Activated naive CD8-positive, alpha-beta T cell treated with anti-CD3 and anti-CD28 coated beads for 36 hours (primary cell): ENCODE results near the gene SORBS1. TPM values are rescaled to one million over a fixed set of nuclear protein-coding genes. Genes with fewer than 3 reads are reported as not detected.

Experiments used
- DNase-seq: peaks from one replicate; pipeline ENCODE4 v3.0.0; 2021
- H3K27ac Mint-ChIP-seq: one replicate; pipeline ENCODE4 v1.8.0; 2022; ENCODE audit warnings: mild to moderate bottlenecking, moderate library complexity, mixed read lengths
- H3K27me3 Mint-ChIP-seq: one replicate; pipeline ENCODE4 v1.8.0; 2022; ENCODE audit warnings: mild to moderate bottlenecking, mixed read lengths
- H3K36me3 Mint-ChIP-seq: one replicate; pipeline ENCODE4 v1.8.0; 2021; ENCODE audit warnings: mild to moderate bottlenecking, mixed read lengths
- H3K4me1 Mint-ChIP-seq: one replicate; pipeline ENCODE4 v1.8.0; 2021; ENCODE audit warnings: mixed read lengths
- H3K4me3 Mint-ChIP-seq: one replicate; pipeline ENCODE4 v1.8.0; 2022; ENCODE audit warnings: mild to moderate bottlenecking, moderate library complexity, mixed read lengths
- H3K9me3 Mint-ChIP-seq: one replicate; pipeline ENCODE4 v1.8.0; 2022; ENCODE audit warnings: mixed read lengths
- total RNA-seq, 2 experiments: library from RNA; stranded (reverse); gene quantifications; one replicate each; pipeline ENCODE4 v1.2.3, GENCODE V29; 2021

SORBS1 gene
- total RNA-seq, 2 experiments from 2014 or later = 0.54 to 0.64 TPM

GRCh38 chr10:95394161-95394880, 166.8 kb downstream of the SORBS1 start:
- DNase-seq = peak; percentile 26
- peaks cover 10% of the 10 kb centered on the region for H3K4me1 Mint-ChIP-seq
- H3K4me3 Mint-ChIP-seq = no peak overlapping the region
- H3K36me3 Mint-ChIP-seq = no peaks in the 10 kb centered on the region
- H3K27me3 Mint-ChIP-seq = peaks cover 9% of the 10 kb centered on the region
- H3K9me3 Mint-ChIP-seq = no peaks in the 10 kb centered on the region
- no peak overlapping the region for H3K27ac Mint-ChIP-seq

DNA sequence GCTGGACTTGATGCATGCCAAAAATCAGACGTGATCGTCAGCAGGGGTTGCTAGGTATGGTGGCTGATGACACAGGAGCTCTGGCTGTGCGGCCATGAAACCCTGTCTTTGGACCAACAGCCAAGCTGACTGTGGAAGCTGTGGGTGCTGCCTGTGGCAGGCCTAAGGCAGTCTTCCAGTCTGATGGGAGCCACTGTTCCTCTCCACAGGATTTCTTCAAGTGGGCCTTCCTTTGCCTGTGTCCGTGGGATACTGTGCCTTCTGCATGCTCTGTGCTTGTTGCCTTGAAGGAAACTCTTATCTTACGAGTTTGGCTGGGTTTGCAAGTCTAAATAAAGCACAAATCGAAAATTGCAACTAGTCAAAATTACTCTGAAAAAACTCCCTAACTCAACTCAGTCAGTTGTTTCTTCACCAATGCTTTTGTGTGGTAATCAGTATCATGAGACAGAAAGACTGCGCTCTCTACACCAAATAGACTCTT, 168.4 kb downstream of the SORBS1 start:
- Mint-ChIP-seq H3K27ac (no peak overlapping the region), H3K36me3 (no peaks in the 10 kb centered on the region), H3K4me3 (no peak overlapping the region), H3K4me1 (peaks cover 10% of the 10 kb centered on the region), H3K9me3 (no peaks in the 10 kb centered on the region), H3K27me3 (peaks cover 9% of the 10 kb centered on the region)
- DNase-seq = no peak

- H3K4me1 Mint-ChIP-seq = peaks cover 10% of the 10 kb centered on the region
- peaks cover 9% of the 10 kb centered on the region for H3K27me3 Mint-ChIP-seq
- H3K36me3 Mint-ChIP-seq = no peaks in the 10 kb centered on the region
- no peak overlapping the region for H3K4me3 Mint-ChIP-seq
- no peaks in the 10 kb centered on the region for H3K9me3 Mint-ChIP-seq
- H3K27ac Mint-ChIP-seq = no peak overlapping the region
- DNase-seq = no peak
Measured at GRCh38 chr10:95392217-95392584, 169.0 kb downstream of the SORBS1 start.

- peaks cover 9% of the 10 kb centered on the region for H3K27me3 Mint-ChIP-seq
- H3K27ac Mint-ChIP-seq = no peak overlapping the region
- H3K4me1 Mint-ChIP-seq = peaks cover 10% of the 10 kb centered on the region
- no peaks in the 10 kb centered on the region for H3K36me3 Mint-ChIP-seq
- H3K9me3 Mint-ChIP-seq = no peaks in the 10 kb centered on the region
- no peak for DNase-seq
- no peak overlapping the region for H3K4me3 Mint-ChIP-seq
Measured at GRCh38 chr10:95391581-95392216, 169.5 kb downstream of the SORBS1 start.

GRCh38 chr10:95391164-95391563, 170.0 kb downstream of the SORBS1 start:
- Mint-ChIP-seq H3K27ac (no peak overlapping the region), H3K27me3 (peaks cover 9% of the 10 kb centered on the region), H3K9me3 (no peaks in the 10 kb centered on the region), H3K36me3 (no peaks in the 10 kb centered on the region), H3K4me3 (no peak overlapping the region), H3K4me1 (peaks cover 10% of the 10 kb centered on the region)
- no peak for DNase-seq

GRCh38 chr10:95389982-95390381, 171.2 kb downstream of the SORBS1 start:
- Mint-ChIP-seq H3K4me1 (peaks cover 10% of the 10 kb centered on the region), H3K4me3 (no peak overlapping the region), H3K36me3 (no peaks in the 10 kb centered on the region), H3K27ac (no peak overlapping the region), H3K9me3 (no peaks in the 10 kb centered on the region), H3K27me3 (peaks cover 9% of the 10 kb centered on the region)
- DNase-seq = no peak

DNA sequence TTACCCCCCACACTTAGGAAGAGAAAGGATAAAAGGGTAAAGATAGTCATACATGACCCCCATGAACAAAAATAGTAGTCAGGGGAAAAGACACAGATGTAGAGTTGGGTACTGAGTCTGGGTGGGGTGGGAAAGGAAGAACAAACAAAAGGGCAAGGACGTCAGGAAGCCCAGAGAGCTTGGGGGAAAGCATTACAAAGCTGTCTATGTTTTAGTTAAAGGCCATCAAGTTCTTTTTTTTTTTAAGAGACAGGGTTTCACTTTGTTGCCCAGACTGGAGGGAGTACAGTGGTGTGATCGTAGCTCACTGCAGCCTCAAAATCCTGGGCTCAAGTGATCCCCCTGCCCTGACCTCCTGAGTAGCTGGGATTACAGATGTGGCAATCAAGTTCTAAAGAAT, 172.0 kb downstream of the SORBS1 start:
- Mint-ChIP-seq H3K4me3 (no peak overlapping the region), H3K36me3 (no peaks in the 10 kb centered on the region), H3K27me3 (peaks cover 6% of the 10 kb centered on the region), H3K27ac (no peak overlapping the region), H3K9me3 (no peaks in the 10 kb centered on the region), H3K4me1 (peaks cover 8% of the 10 kb centered on the region)
- DNase-seq = no peak

- no peak overlapping the region for H3K4me3 Mint-ChIP-seq
- H3K9me3 Mint-ChIP-seq = no peaks in the 10 kb centered on the region
- H3K36me3 Mint-ChIP-seq = no peaks in the 10 kb centered on the region
- peaks cover 10% of the 10 kb centered on the region for H3K4me1 Mint-ChIP-seq
- no peak overlapping the region for H3K27ac Mint-ChIP-seq
- H3K27me3 Mint-ChIP-seq = peaks cover 4% of the 10 kb centered on the region
- no peak for DNase-seq
Measured at GRCh38 chr10:95388539-95388938, 172.6 kb downstream of the SORBS1 start.

GRCh38 chr10:95388109-95388471, 173.1 kb downstream of the SORBS1 start:
- DNase-seq = no peak
- H3K4me1 Mint-ChIP-seq = peaks cover 10% of the 10 kb centered on the region
- H3K27me3 Mint-ChIP-seq = peaks cover 4% of the 10 kb centered on the region
- no peak overlapping the region for H3K4me3 Mint-ChIP-seq
- H3K27ac Mint-ChIP-seq = no peak overlapping the region
- H3K36me3 Mint-ChIP-seq = no peaks in the 10 kb centered on the region
- H3K9me3 Mint-ChIP-seq = no peaks in the 10 kb centered on the region

- Mint-ChIP-seq H3K27ac (no peak overlapping the region), H3K4me1 (peaks cover 8% of the 10 kb centered on the region), H3K4me3 (no peak overlapping the region), H3K27me3 (no peaks in the 10 kb centered on the region), H3K9me3 (no peaks in the 10 kb centered on the region), H3K36me3 (no peaks in the 10 kb centered on the region)
- DNase-seq = peak; percentile 22
Measured at GRCh38 chr10:95384011-95384704, 177.0 kb downstream of the SORBS1 start.

DNA sequence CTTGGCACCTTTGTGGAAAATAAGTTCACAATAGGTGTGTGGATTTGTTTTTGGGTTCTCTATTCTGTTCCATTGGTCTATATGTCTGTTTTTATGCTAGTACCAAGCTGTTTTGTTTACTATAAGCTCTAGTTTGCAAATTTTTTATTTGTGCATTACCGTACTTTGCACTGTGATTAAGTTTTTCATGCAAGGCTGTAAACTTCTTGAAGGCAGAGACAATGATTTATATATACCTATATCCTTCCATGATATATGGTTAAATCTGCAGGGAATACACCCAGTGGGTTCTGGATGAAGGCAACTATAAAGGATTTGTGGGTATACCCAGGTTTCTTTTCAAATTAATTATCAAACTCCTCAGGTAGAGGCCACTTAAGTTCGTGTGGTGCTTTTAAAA, 178.6 kb downstream of the SORBS1 start:
- Mint-ChIP-seq H3K27ac (no peak overlapping the region), H3K9me3 (no peaks in the 10 kb centered on the region), H3K4me3 (no peak overlapping the region), H3K27me3 (no peaks in the 10 kb centered on the region), H3K36me3 (no peaks in the 10 kb centered on the region), H3K4me1 (peaks cover 8% of the 10 kb centered on the region)
- no peak for DNase-seq

GRCh38 chr10:95382174-95382573, 179.0 kb downstream of the SORBS1 start:
- no peaks in the 10 kb centered on the region for H3K9me3 Mint-ChIP-seq
- no peaks in the 10 kb centered on the region for H3K36me3 Mint-ChIP-seq
- H3K4me1 Mint-ChIP-seq = peaks cover 11% of the 10 kb centered on the region
- H3K27ac Mint-ChIP-seq = no peak overlapping the region
- no peak for DNase-seq
- H3K27me3 Mint-ChIP-seq = no peaks in the 10 kb centered on the region
- no peak overlapping the region for H3K4me3 Mint-ChIP-seq

GRCh38 chr10:95377950-95378349, 183.2 kb downstream of the SORBS1 start:
- H3K4me3 Mint-ChIP-seq = no peak overlapping the region

GRCh38 chr10:95375418-95375817, 185.8 kb downstream of the SORBS1 start:
- no peak overlapping the region for H3K4me3 Mint-ChIP-seq
- peaks cover 12% of the 10 kb centered on the region for H3K27me3 Mint-ChIP-seq
- no peak for DNase-seq
- H3K9me3 Mint-ChIP-seq = peaks cover 3% of the 10 kb centered on the region
- peaks cover 2% of the 10 kb centered on the region for H3K36me3 Mint-ChIP-seq
- H3K4me1 Mint-ChIP-seq = peaks cover 9% of the 10 kb centered on the region
- H3K27ac Mint-ChIP-seq = no peak overlapping the region

More at GRCh38 chr10:95377950-95378349, 183.2 kb downstream of the SORBS1 start:
- DNase-seq = no peak
- Mint-ChIP-seq H3K27ac (no peak overlapping the region), H3K27me3 (peaks cover 4% of the 10 kb centered on the region), H3K4me1 (peaks cover 9% of the 10 kb centered on the region), H3K9me3 (peaks cover 3% of the 10 kb centered on the region), H3K36me3 (peaks cover 2% of the 10 kb centered on the region)

DNA sequence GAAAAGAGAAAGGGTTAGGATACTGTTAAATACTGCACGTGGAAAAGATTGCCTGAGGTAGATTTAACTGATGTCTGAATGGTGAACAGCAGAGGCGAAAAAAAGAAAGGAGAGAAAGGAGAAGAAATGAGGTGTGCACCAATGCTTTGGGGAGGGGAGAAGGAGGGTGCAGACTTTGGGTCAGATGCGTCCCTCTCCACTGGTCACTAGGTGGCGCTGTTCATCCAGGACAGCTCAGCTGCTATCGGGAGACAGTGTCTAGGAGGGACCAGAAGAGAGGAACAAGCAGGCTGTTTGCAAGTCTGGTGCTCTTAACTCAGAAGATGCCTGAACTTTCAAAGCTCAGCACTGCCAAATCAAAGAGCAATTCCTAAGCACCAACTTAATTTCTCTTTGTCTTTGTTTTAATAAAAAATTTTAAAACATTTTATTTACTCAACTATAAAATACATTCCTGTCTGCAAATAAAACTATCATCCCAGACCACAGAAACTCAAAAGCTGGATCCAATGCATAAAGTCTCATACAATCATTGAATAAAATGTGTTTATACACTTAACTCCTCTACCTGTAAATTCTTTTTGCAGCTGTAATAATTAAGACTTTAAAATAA, 186.5 kb downstream of the SORBS1 start:
- Mint-ChIP-seq H3K27me3 (peaks cover 13% of the 10 kb centered on the region), H3K4me3 (no peak overlapping the region), H3K9me3 (peaks cover 3% of the 10 kb centered on the region), H3K4me1 (peaks cover 9% of the 10 kb centered on the region), H3K27ac (no peak overlapping the region), H3K36me3 (peaks cover 2% of the 10 kb centered on the region)
- DNase-seq = peak; percentile 70
